C4-2B (cell line): ENCODE data around the gene DNAJC13.

Source experiments
- ZFX ChIP-seq: fragments of 450-650 bp; IDR thresholded peaks from 2 replicates; pipeline ENCODE4 v1.6.1; 2017
- TF ChIP-seq, protein P1 (sequence below): fragments of 450-650 bp; conservative IDR thresholded peaks from 2 replicates; pipeline ENCODE4 v1.5.1; 2017; ENCODE audit warnings: mild to moderate bottlenecking

DNA sequence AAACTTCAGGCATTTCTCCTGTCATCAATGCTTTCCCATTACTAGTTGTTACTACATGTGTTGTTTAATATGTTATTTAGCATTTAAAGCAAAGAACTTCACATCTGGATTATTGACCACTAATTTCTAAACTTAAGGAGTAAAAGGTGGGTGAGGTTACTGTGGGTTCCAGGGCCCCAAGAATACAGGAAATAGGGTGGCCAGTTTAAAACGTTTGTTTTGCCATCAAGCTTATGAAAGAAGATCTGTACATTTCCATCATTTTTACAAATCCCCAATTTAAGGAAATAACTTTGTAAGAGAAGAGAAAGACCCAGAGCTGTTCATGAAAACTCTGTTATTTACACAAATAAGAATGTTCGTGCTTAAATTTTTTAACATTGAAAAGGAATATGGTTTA lies 125.3 kb downstream of the DNAJC13 start:
- TF ChIP-seq, protein P1, sequence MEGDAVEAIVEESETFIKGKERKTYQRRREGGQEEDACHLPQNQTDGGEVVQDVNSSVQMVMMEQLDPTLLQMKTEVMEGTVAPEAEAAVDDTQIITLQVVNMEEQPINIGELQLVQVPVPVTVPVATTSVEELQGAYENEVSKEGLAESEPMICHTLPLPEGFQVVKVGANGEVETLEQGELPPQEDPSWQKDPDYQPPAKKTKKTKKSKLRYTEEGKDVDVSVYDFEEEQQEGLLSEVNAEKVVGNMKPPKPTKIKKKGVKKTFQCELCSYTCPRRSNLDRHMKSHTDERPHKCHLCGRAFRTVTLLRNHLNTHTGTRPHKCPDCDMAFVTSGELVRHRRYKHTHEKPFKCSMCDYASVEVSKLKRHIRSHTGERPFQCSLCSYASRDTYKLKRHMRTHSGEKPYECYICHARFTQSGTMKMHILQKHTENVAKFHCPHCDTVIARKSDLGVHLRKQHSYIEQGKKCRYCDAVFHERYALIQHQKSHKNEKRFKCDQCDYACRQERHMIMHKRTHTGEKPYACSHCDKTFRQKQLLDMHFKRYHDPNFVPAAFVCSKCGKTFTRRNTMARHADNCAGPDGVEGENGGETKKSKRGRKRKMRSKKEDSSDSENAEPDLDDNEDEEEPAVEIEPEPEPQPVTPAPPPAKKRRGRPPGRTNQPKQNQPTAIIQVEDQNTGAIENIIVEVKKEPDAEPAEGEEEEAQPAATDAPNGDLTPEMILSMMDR = no peak
- TF ChIP-seq ZFX = no peak
